ENCODE measurements around the gene TOLLIP.
"Not testable (repeated sequence)": the region's sequence is repeated elsewhere in the genome, so short reads cannot be mapped to it uniquely, and the experiment has no call there.

Gene TOLLIP

DNA sequence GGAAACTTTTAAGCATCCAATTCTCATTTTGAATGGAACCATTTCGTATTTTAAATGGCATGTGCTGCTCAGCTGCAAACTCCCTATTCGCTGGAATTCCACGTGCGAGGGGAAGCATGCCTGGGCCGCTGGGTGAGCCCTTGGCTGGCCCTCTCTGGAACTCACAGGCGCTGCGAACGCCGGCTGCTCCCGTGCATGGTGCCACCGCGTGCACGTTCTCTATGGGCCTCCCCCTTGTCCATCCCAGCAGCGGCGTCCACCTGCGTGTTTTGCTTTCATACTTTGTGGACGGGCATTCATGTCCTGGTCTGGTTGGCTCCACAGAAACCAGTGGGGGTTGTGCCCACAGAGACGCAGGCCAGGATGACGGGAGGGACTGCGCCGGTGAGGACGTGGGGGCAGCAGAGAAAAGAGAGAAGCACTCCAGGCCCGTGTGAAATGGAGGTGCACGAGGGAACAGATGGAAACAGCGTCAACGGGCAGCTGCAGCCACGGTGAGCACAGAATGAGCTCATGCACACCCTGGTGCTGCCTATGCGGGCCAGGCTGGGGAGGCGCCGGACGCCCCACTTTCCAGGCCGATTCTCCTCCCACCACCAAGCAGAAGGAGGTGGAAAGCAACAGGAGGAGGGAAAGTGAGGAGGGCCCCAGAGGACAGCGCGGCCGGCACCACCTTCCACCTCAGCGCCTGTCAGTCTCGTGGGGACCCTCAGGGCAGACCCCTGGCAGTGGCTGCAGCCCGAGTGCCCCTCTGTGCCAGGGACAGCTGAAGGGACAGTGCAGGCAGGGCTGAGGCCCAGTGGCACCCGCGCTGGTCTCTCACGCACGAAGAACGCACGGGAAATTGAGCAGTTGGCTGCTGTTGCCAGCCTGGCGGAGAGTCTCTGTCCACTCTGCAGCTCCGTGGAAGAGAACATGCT lies 29.1 kb downstream of the TOLLIP start:
- DNase-seq: no peak

DNA sequence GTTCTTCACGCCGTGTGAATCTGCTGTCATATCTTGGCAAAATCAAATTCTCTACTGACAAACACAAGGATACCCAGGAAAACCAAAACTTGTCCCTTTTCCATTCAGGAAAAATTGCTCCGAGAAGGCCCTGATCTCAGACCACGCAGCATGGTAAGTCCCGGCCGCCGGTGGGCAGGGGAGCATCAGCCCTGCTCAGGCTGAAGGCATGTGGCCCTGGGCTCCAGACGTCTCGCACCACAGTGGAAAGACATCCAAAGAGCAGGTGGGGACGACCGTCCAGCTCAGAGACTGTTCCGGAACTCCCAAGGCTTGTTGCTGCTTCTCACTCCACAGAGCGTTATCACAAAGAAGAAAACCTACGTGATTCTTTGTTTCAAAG lies 29.8 kb downstream of the TOLLIP start:
- no peak for DNase-seq

DNA sequence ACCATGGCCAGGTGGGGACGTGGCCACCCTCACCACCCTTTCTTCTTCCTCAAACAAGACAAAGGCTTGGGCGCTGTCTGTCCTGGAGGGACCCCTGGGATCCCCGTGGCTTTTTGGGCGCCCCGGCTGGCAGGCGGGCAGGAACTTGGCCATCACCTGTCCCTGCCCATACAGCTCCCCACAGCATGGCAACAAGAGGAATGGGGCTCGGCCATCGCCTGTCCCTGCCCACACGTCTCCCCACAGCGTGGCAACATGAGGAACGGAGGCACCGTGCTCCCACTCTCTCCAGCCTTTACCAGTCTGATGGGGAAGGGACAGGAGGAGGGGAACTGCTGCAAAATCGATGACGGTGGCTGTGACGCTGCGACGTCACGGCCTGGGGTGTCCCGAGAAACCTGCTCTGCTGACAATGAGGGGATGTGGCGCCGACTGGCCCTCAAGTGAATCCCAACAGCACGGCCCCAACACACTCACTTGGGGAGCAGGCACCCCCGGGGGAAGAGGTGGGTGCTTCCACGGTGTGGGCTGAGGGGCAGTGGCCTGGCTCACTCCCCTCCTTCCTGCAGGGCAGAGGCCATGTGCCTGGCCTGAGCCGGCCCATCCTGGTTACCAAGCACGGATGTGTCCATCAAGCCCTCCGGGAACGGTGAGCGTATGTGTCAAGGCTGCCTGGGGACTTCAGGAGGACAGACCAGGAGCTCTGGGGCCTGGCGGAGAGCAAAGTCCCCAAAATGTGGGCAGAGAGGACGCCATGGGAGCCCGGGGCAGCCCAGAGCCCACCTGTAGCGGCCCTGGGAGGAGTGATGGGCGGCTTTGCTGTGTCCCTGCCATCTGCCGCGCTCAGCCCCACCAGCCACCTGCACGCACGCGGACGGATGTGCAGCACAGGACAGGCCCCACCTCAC lies 30.4 kb downstream of the TOLLIP start:
- no peak for DNase-seq

DNA sequence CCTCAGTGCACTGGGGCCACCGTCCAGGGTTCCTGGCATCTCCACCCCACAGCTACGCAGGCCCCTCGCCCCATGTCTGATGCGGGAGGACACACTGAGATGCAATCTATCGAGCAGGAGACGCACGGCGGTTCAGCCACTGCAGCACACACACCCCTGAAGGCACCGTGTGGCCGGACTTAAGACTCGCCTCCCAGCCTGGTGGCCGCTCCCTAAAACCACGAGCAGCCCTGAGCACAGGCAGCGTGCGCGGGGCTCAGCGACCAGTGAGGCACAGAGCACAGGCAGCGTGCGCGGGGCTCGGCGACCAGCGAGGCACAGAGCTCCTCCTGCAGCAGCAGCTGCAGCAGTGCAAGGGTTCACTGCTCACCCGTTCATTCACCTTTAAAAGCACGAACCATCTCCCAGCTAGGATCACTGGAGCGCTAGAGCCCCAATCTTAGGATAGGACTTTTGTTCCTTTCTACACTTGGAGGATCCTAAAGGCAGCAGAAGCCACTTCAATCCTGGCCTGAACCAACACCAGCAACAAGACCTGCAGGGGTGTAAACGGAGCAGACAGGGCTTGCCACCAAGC lies 31.4 kb downstream of the TOLLIP start:
- DNase-seq: no peak

DNA sequence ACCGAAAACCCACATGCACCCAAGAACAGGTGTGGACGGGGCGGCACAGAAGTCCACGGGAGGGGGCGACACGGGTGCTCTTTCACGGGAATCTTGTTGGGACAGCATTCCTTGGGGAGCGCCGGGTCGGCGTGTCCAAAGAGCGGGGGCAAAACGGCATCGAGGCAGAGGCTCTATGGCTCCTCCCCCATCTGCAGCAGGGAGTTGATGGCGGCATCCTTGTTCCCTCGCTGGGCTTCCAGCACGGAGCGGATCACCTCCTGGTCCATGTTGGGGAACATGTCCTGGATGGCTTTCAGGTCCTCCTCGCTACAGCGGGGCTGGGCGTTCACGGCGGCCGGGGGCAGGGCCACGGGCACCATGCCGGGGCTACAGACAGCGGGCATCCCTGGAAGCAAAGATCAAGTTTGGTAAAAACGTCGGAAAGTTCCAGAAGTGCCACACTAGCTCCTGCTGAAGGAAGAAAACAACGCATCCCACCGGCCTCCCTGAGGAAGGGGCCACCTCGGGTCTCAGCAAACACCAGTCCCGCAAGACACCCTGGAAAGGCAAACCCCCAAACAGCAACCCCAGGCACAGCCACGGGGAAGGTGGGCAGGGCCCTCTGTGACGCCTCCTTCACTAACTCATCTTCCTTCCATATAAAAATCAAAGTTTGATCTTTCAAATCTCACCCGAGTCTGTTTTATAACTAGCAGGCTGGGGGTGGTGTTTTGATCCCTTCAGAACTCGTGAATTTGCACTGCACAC lies 32.4 kb downstream of the TOLLIP start:
- DNase-seq: no peak

DNA sequence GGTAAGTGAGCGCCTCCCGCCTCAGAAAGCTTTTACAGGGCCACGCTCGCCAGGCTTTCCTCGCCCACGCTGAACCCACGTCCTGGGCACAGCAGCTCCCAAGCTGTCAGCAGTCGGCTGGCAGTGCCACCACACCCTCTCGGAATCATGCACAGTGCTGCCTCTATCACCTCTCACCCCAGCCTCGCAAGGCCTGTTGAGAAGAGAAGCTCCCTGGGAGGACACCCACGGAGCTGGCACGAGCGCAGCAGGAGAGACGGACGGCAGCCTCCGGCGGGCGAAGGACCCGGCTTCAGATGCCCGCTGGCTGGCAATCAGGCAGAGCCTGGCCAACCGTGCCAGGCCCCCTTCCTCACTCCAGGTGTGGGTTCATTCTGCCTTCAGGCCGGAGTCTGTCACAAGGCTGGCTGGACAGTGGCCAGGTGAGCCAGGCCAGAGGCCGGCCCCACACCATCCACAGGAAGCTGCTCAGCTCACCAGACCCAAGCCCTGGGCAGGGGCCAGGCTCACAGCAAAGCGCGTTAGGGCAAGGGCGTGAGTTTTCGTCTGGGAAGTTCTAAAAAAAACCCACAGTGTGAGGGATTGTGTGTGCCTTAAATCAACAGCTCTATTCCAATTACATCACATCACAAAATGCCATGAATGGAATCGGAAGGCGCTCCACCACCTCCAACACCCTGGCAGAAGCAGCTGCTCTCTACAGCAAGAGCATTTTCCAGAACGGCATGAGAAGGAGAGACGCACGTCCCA lies 33.2 kb downstream of the TOLLIP start:
- no peak for DNase-seq

DNA sequence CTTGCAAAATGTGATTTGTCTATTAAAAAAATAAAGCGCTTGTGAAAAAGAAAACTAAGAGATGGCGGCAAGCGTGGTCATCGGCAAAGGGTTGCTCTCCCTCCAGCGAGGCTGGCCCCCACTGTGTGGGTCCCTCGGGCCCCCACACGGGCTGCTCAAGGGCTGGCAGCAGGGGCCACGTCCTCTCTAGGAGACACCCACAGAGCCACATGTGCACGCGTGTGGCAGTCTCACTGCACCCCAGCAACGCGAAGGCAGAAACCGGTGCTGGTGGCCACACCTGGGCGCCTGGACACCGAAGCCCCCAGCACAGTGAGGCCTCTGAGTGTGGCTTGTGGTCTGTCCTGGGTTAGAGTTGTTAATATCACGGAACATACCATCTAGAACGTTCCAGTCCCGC lies 34.4 kb downstream of the TOLLIP start:
- DNase-seq: no peak

DNA sequence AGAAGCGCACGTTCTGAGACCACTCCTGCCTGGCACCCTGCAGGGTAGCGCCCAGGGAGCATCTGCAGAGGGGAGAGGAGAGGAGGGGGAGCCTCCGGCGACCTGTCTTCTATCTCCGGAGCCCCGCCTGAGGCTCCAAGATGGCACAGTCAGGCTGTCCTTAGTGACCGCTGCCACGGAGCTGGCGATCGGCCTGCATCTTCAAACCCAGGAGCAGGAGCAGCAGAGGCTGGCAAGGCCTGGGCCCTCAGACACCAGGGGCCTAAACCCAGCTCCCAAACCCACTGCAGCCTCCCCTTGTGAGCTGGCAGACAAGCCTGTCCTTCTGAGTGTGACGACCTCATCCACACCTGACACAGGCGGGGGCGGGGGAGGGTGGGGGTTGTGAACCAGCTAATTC lies 34.9 kb downstream of the TOLLIP start:
- no peak for DNase-seq

DNA sequence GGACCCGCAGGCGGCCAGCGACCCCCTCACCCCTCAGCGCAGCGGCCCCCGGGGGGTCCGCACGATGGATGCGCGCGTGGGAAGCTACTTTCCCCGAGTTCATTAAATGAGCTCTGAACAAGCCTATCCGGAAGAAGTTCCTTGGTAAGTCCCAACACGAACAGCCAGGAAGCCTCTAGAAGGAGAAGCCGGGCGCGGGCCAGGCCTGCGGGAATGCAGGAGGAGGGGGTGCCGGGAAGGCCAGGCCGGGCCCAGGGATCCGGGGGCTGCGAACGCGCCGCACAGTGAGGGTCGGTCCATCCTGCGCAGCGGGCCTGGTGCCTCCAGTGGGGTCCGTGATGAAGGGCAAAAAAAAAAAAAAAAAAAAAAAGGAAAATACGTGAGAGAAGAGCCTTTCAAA lies 36.9 kb downstream of the TOLLIP start:
- DNase-seq: no peak

DNA sequence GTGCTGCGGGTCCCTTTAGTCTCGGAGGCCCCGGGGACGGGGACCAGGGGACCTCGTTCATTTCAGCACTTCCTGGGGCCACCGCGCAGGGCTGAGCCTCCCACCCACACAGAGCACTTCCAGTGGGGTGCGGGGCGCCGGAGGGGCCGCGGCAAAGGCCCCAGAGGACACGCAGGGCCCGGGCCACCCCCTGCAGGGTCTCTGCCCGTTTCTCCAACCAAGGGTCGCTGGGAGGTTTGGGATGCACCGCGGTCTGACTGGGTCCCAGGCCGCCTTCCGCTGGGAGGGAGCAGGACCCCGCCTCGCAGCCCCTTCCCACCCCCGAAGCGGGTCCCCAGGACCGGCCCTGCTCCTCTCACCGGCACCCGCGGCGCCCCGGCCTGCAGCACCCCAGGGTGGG lies 37.5 kb downstream of the TOLLIP start:
- DNase-seq: no peak

DNA sequence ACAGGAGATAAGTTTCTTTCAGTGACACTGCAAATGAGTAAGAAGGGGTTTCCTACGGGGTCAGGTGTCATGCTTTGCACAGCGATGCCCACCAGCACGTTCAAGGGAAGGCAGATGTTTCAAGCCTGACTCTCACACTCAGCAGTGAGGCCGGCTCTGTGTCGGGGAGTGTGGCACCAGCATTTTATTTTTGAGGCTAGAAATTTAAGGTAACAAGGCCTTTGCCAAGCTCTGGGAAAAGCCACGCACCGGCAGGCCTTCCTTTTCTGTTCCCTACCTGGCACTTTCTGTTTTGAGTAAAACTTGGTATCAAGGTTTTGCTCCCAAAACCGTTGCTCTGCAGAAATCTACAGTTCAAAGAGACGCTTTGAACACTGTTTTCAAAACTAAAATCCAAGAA lies 38.0 kb downstream of the TOLLIP start:
- no peak for DNase-seq

DNA sequence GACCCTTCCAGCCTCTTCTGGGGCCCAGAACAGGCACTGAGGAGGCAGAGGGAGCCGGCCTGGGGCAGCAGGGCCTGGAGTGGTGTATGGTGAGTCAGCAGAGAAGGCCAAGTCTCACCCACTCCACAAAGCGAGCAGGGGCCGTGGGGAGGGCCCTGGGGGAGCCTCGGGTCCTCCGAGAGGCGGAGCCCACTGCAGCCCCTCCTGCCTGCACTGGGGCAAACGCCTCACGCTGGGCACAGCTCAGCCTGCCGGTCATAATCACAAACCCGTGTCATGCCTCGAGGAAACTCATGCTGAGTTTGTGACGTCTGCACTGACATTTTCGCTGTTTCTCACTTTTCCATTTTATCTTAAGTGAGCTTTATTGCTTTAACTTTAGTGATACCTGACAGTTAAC lies 38.4 kb downstream of the TOLLIP start:
- DNase-seq: no peak

DNA sequence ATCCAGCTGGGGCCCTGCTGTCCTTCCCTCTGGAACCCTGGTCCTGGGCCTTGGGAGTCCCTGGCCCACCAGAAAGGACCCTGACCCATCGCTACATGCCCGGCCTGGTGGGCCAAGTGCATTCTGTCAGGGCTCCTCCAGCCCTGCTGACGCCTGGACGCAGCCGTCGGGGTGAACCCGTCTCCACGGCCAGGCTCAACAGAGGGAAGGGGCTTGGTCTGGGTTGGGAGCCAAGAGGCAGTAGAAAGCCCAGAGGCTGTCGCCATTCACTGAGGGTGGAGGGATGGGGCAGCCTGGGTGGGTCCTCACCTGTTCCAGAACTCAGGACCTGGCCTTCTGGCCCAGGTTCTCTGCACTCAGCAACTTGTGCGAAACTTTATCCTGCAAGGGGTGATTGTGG lies 39.0 kb downstream of the TOLLIP start:
- DNase-seq: no peak

DNA sequence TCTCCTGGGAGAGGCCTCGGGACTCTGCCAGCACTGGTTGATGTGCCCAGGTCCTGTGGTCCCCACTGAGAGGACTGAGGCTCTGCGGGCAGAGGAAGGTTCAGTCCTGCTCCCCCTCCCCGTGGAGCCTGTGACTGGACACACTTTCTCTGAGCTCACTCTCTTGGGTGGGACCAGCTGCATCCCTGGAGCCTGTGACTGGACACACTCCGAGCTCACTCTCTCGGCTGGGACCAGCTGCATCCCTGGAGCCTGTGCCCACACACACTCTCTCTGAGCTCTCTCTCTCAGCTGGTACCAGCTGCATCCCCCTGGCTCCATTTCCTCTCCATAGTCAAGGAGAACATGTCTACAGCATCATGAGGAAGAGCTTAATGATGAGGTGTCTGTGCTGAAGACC lies 39.5 kb downstream of the TOLLIP start:
- DNase-seq: no peak

DNA sequence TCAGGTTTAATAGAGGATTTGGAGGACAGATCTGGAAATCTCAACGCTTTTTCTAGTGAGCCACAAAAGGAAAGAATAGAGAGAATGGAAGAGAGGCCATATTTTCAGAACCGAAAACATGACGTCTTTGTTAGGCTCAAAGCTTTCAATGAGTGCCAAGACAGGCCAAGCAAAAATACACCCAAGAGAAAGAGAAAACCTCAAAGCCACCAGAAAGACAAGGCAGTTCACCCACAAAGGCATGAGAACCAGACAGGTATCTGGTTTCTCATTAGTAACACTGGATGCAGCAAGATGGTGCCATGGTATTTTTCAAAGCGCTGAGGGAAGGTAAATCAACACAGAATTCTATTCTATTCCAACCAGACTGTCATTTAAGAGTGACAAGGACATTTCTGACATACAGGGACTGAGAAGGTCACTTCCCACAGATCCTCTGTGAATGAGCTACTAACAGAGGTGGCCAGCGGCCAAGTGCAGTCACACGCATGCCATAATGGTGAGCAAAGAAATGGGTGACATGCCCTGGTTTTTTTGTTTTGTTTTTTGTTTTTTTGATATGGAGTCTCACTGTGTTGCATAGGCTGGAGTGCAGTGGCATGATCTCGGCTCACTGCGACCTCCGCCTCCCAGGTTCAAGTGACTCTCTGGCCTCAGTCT lies 41.9 kb downstream of the TOLLIP start:
- no peak for DNase-seq

DNA sequence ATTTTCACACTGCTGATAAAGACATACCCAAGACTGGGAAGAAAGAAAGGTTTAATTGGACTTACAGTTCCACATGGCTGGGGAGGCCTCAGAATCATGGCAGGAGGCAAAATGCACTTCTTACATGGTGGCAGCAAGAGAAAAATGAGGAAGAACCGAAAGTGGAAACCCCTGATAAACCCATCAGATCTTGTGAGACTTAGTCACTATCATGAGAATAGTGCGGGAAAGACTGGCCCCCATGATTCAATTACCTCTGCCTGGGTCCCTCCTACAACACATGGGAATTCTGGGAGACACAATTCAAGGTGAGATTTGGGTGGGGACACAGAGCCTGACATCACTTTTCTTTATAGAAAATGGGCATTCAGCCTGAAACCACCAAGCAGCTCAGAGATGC lies 42.5 kb downstream of the TOLLIP start:
- not testable (repeated sequence) for DNase-seq

DNA sequence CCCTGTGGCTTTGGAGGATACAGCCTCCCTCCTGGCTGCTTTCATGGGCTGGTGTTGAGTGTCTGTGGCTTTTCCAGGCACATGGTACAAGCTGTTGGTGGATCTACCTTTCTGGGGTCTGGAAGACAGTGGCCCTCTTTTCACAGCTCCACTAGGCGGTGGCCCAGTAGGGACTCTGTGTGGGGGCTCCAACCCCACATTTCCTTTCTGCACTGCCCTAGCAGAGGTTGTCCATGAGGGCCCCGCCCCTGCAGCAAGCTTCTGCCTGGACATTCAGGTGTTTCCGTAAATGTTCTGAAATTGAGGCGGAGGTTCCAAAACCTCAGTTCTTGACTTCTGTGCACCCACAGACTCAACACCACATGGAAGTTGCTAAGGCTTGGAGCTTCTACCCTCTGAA lies 44.0 kb downstream of the TOLLIP start:
- DNase-seq: not testable (repeated sequence)

DNA sequence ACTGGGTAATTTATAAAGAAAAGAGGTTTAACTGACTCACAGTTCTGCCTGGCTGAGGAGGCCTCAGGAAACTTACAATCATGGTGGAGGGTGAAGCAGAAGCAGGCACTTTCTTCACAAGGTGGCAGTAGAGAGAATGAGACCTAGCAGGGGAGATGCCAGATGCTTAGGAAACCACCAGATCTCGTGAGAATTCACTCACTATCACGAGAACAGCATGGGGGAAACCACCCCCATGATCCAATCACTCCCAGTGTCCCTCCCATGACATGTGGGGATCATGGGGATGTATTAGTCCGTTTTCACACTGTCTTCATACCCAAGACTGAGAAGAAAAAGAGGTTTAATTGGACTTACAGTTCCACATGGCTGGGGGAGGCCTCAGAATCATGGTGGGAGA lies 45.0 kb downstream of the TOLLIP start:
- DNase-seq: not testable (repeated sequence)

DNA sequence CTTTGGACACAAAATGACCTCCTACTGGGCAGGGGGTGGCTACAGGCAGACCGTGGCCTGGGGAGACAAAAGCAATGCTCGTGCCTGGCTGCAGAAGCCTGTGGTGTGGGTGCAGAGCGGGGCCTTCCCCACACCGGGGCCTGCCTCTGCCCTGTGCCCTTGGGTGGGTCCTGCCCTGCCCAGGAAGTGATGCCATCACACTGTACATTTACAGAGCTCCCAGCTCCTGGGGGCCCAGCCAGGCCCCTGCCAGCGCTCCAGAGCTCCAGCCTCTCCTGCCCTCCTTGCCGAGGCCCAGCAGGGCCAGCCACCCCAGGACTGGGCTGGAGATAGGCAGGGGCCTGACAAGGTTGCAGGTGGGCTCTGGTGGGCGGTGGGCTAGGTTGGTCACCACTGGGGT lies 46.4 kb downstream of the TOLLIP start:
- no peak for DNase-seq

DNA sequence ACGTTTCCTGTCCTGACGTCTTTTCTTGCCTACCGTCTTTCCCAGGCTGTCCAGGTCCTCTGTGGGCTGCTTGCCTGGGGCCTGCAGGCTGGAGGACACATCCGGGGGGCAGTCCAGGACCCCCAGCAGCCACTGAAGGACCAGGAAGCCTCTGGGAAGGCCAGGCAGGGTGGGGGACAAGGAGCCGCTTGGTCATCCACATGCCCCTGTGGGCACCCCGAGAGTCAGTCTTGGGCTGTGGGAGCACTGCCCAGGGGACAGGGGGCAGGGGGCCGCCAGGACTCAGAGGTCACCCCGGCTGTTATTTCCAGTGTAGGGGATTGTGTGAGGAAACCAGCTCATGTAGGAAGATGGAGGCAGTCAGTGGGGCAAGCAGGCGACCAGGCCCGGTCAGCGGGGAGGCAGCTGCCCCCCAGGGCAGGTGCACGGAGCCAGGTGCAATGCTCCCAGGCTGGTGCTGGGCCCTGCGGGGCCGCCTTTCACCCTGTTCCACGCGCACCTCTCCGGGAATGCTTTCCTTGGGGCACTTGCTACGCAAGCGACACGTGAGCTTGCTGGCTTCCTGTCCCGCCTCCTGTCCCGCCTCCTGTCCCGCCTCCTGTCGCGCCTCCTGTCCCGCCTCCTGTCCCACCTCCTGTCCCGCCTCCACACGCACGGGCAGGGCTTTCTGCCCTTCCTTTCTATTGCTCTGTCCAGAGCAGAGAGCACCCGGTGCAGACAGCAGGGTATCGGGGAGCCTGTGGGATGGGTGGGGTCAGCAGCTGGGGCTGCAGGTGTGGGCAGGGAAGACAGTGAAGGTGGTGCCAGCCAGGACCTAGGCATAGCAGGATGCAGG lies 47.0 kb downstream of the TOLLIP start:
- DNase-seq: peak; percentile 91
